Kidney epithelial cell (primary cell): Measurements from ENCODE around the gene PACSIN2. TPM values are rescaled to one million over a fixed set of nuclear protein-coding genes. Genes with fewer than 3 reads are reported as not detected.

ENCODE experiments used
- DNase-seq: peaks from one replicate; pipeline ENCODE4 v3.0.0-alpha.2; 2010; ENCODE audit warnings: low read depth
- H3K27me3 ChIP-seq: 2 replicates; pipeline ENCODE4 v1.6.0; 2011; ENCODE audit warnings: low read length; ENCODE audit not compliant: control insufficient read depth, insufficient read depth
- H3K36me3 ChIP-seq: 2 replicates; pipeline ENCODE4 v1.5.1; 2011; ENCODE audit warnings: low read length; ENCODE audit not compliant: control insufficient read depth, insufficient read depth
- H3K4me3 ChIP-seq: 2 replicates; pipeline ENCODE4 v1.5.1; 2011; ENCODE audit warnings: low read depth, mild to moderate bottlenecking, control low read depth, low read length
- total RNA-seq: library from RNA; depleted of rRNA; stranded (reverse); fragments of >200 nt; gene quantifications from 2 replicates; pipeline ENCODE4 v1.2.3, GENCODE V29; 2015
- TF ChIP-seq, protein P1 (sequence below): IDR thresholded peaks from 2 replicates; pipeline ENCODE4 v1.5.1; 2011; ENCODE audit warnings: mild to moderate bottlenecking, moderate library complexity, low read length, control low read depth, inconsistent platforms; ENCODE audit not compliant: insufficient read depth, poor library complexity, severe bottlenecking

Gene PACSIN2
- total RNA-seq, 1 donor from 2014 or later = 62.9 TPM

GRCh38 chr22:42893371-42894150 is 121.4 kb downstream of the PACSIN2 start:
- H3K27me3 ChIP-seq = no peaks in the 10 kb centered on the region
- H3K4me3 ChIP-seq = no peak overlapping the region
- no peak for DNase-seq
- peaks cover 2% of the 10 kb centered on the region for H3K36me3 ChIP-seq
- TF ChIP-seq, protein P1, sequence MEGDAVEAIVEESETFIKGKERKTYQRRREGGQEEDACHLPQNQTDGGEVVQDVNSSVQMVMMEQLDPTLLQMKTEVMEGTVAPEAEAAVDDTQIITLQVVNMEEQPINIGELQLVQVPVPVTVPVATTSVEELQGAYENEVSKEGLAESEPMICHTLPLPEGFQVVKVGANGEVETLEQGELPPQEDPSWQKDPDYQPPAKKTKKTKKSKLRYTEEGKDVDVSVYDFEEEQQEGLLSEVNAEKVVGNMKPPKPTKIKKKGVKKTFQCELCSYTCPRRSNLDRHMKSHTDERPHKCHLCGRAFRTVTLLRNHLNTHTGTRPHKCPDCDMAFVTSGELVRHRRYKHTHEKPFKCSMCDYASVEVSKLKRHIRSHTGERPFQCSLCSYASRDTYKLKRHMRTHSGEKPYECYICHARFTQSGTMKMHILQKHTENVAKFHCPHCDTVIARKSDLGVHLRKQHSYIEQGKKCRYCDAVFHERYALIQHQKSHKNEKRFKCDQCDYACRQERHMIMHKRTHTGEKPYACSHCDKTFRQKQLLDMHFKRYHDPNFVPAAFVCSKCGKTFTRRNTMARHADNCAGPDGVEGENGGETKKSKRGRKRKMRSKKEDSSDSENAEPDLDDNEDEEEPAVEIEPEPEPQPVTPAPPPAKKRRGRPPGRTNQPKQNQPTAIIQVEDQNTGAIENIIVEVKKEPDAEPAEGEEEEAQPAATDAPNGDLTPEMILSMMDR = no peak

- H3K27me3 ChIP-seq = no peaks in the 10 kb centered on the region
- TF ChIP-seq, protein P1 = no peak
- peaks cover 4% of the 10 kb centered on the region for H3K36me3 ChIP-seq
- DNase-seq = no peak
- H3K4me3 ChIP-seq = no peak overlapping the region
Observed at GRCh38 chr22:42892571-42893316, 122.2 kb downstream of the PACSIN2 start.

- DNase-seq = no peak
- TF ChIP-seq, protein P1 = no peak
- Histone ChIP-seq H3K27me3 (no peaks in the 10 kb centered on the region), H3K36me3 (peaks cover 4% of the 10 kb centered on the region), H3K4me3 (no peak overlapping the region)
Observed at GRCh38 chr22:42892156-42892555, 122.8 kb downstream of the PACSIN2 start.

DNA sequence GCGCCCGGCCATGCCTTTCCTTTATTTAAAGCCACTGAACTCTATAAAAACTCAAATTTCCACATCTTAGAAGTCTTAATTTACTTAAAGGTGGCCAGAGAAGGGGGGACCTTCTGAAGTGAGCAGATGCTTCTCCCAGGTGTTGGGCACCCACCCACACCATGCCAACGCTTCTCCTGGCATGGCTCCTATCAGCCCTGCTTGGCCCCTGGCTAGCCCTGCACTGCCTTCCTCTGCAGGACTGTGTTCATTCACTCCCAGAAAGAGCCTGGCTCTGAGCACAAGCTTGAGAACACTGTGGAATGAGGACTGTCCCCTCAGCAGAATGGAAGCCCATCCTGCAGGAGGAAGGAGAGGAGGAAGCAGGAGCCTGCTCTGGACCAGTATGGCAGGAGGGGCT is 123.3 kb downstream of the PACSIN2 start:
- no peak overlapping the region for H3K4me3 ChIP-seq
- no peaks in the 10 kb centered on the region for H3K27me3 ChIP-seq
- TF ChIP-seq, protein P1 = no peak
- DNase-seq = no peak
- H3K36me3 ChIP-seq = peaks cover 4% of the 10 kb centered on the region

DNA sequence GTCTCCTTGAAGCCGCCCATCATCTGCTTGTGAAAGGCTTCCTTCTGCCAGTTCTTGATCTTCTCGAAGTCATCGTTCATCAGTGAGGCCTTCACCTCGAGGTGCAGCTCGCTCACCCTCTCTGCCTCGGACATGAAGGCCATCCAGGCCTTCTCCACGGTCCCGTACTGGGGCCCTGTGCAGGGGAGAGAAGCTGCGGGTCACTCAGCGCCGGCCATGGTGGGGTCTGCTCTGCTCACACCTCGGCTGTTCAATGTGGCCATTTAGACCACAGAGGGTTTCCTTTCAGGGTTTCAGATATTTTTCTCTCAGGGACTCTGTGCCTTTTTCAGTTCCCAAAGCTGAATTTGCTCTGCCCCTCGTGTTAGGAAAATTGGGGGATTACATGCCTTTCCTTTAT is 123.9 kb downstream of the PACSIN2 start:
- Histone ChIP-seq H3K36me3 (peaks cover 4% of the 10 kb centered on the region), H3K27me3 (no peaks in the 10 kb centered on the region), H3K4me3 (no peak overlapping the region)
- TF ChIP-seq, protein P1 = no peak
- DNase-seq = no peak

GRCh38 chr22:42889304-42889703 is 125.6 kb downstream of the PACSIN2 start:
- Histone ChIP-seq H3K4me3 (no peak overlapping the region), H3K27me3 (no peaks in the 10 kb centered on the region), H3K36me3 (peaks cover 4% of the 10 kb centered on the region)
- TF ChIP-seq, protein P1 = no peak
- DNase-seq = no peak
